Stimulated activated CD4-positive, alpha-beta T cell treated with anti-CD3 and anti-CD28 coated beads, Interleukin-4, amount 100 ng/mL, for 4 hours (primary cell): ENCODE results near the gene PRSS1.
A peak's percentile ranks its signal among the peaks of the same experiment; 100 is the strongest.
"Not testable (repeated sequence)": the region's sequence is repeated elsewhere in the genome, so short reads cannot be mapped to it uniquely, and the experiment has no call there.

Experiments used
- DNase-seq, 2 experiments: peaks; one replicate each; pipeline ENCODE4 v3.0.0-alpha.2; 2020

Gene PRSS1

GRCh38 chr7:142749218-142749993, at the start of gene PRSS1:
Gene PRSS1, plus strand, starts transcription at chr7:142749472. Its CDS starts 13 bp downstream, at chr7:142749485.
- no peak for DNase-seq

DNA sequence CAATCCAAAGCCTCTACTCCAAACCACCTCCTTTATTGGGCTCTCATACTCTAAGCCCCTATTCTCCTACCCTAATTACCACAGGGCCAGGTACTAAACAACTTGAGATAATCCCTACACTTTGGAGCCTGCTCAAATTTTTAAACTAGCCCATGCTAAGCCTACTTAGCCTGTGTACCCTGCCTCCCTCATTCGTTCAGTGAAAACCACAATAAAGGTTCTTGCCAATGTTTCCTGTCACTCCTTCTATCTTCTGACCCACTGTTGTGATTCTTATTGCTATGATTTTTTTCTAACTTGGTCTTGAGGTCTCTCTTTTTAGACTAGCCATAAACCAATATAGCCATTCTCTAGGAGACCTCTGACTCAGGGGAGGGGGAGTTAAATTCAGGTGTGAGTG, 48.3 kb upstream of the PRSS1 start:
- DNase-seq: not testable (repeated sequence)

GRCh38 chr7:142703655-142704305, 45.5 kb upstream of the PRSS1 start:
- no peak for DNase-seq

- not testable (repeated sequence) for DNase-seq
Observed at GRCh38 chr7:142708726-142709125, 40.5 kb upstream of the PRSS1 start.

- DNase-seq: no peak
Observed at GRCh38 chr7:142709921-142710320, 39.4 kb upstream of the PRSS1 start.

- DNase-seq: no peak
Observed at GRCh38 chr7:142711196-142711595, 38.1 kb upstream of the PRSS1 start.

DNA sequence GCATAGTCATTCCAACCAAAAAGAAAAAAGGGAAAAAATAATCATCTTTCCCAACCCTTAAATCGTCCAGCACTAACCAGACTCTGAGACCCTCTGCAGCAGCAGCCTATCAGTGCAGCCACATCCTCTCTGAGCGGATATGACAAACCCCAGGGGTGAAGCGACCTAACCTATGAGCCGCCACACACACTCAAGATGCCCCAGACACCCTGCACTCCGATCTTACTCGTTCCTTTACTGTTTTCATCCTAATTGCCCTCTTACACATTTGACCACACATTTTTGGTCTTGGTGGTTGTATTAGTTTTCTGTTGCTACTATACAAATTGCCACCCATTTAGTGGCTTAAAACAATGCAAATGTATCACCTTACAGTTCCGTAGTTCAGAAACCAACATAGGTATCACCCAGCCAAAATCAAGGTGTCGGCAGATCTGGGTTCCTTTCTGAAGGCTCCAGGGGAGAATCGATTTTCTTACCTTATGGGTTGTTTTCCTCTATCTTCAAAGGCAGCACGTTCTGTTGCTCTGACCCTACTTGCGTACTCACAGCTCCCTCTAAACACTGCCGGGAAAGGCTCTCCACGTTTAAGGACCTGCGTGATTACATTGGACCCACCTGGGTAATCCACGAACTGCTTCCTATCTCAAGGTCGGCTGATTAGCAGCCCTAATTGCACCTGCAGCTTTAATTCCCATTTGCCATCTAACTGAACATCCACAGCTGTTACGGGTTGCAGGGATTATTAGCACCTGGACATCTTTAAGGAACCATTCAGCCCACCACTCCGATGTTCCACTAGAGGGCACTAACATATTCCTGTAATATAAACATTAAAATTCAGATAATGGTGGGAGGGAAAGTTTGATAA, 37.3 kb upstream of the PRSS1 start:
- DNase-seq: peak; percentile 5 to 17

DNA sequence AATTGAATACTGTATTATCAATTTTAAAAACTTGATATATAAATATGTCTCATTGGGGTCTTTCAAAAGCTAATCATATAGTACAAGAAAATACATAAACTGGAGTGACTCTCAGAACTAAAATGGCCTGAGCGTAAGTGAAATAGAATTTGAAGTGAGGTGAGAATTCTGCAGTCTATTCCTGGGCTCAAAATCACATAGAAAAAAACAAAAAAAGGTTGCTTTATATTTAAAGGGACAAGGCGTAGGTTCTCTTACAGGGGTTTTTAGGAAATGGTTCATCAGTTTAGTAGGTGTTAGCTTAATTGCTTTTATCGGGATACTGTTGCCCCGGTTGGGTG, 36.7 kb upstream of the PRSS1 start:
- DNase-seq: no peak

DNA sequence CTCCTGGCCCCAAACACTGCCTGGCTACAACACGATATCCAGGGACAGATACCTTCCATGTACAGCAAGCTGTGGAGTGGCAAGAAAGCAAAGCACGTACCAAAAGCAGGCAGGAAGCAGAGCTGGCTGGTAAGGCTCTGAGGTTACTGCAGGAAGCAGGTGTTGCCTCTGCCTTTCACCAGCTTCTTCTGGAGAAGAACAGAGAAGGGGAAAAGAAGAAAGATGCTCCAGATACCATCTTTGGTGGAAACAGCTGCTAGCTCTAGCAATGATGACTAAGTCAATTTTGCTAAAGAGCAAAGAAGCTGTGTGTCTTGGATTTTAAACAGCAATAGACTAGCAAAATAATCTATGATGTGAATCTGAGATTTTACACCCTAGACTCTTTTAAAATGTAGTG, 34.9 kb upstream of the PRSS1 start:
- peak in 1 of 2 experiments; percentile 29 for DNase-seq

GRCh38 chr7:142716596-142716995, 32.7 kb upstream of the PRSS1 start:
- no peak for DNase-seq

- DNase-seq: peak in 1 of 2 experiments; percentile 0
Observed at GRCh38 chr7:142717453-142717852, 31.8 kb upstream of the PRSS1 start.

GRCh38 chr7:142718313-142718712, 31.0 kb upstream of the PRSS1 start:
- no peak for DNase-seq

DNA sequence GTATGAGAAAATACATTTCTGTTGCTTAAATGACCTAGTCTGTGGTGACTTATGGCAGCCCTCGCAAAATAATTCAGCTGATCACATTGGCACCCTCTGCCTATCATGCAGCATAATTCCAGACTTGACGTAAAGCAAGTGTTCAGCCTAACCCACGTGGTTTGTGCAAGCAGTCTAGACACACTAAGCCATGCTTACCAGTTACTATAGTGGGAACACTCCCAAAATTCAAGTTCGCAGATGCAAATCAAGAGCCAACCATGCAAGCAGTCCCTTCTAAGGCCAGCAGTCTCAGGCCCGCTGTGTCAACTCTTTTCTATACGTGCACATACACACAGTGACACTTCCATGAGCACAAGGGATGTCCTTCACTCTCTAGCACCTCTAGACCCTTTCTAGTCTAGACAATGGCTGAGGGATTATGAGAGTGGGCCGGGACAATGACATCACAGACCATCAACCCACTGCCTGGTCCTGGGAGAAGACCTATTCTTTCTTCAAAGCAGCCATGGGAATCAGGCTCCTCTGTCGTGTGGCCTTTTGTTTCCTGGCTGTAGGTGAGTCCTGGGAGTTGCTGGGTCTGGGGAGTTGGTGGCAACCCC, 29.0 kb upstream of the PRSS1 start:
- DNase-seq: no peak

DNA sequence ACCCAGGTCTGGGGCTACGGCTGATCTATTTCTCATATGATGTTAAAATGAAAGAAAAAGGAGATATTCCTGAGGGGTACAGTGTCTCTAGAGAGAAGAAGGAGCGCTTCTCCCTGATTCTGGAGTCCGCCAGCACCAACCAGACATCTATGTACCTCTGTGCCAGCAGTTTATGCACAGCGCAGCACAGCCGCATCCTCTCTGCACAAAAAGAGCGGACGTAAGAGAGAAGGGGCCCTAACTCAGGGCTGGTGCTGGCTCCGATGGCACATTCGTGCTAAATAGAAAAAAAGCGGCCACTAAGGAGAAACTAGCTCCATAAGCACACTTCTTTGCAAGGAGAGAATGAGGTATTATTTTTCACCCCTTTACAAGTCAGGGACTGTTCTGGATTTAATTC, 28.3 kb upstream of the PRSS1 start:
- no peak for DNase-seq

GRCh38 chr7:142722248-142722794, 27.0 kb upstream of the PRSS1 start:
- no peak for DNase-seq

GRCh38 chr7:142733271-142733670, 16.0 kb upstream of the PRSS1 start:
- DNase-seq: no peak

- DNase-seq: no peak
Observed at GRCh38 chr7:142739923-142740492, 9.3 kb upstream of the PRSS1 start.

- DNase-seq: no peak
Observed at GRCh38 chr7:142740786-142741185, 8.5 kb upstream of the PRSS1 start.

DNA sequence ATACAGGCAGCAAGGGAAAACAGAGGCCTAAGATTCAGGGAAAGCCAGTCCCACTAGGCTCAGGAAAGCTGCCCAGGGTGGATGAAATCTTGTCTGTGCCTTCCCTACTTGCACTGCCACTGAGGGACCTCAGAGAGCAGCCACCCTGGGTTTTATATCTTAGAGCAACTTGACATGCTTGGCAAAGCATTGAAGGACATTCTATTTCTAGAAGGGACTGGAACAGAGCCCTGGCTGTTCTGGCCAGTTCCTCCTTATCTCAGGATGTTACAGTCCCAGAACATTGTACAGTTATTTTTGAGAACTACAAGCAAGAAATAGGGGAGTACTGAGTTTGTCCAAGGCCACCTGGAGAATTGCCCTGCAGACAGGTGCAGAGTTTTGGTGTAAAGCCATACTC, 7.3 kb upstream of the PRSS1 start:
- not testable (repeated sequence) for DNase-seq

- no peak for DNase-seq
Observed at GRCh38 chr7:142745091-142745635, 4.1 kb upstream of the PRSS1 start.

GRCh38 chr7:142745745-142746144, 3.5 kb upstream of the PRSS1 start:
- DNase-seq: no peak

DNA sequence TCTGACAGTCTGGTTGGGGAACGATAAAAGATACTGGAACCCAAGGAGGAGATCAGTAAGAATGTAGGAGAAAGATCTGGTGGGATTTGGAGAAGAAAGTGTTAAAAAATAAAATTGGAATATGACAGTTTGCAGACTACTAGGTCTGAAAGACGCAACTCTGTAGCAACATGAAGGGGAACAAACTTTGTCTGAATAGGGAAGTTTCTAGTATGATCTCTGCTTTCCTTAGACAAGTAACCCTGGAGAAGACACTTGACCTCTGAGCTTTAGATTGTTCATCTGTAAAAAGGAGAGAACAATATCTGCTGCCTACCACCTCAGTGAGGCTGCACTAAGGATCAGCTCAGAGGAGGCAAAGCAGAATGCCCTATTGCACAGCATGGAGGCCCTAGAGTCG, 3.0 kb upstream of the PRSS1 start:
- DNase-seq: no peak
